Vagina (tissue), 2 donors: ENCODE results near the gene PRR5. TPM values are rescaled to one million over a fixed set of nuclear protein-coding genes. Genes with fewer than 3 reads are reported as not detected.

ENCODE experiments used
- DNase-seq, 2 donors: peaks; one replicate each; pipeline ENCODE4 v3.0.0-alpha.2; 2017; ENCODE audit errors: extremely low spot score in 2 of 2
- H3K27ac ChIP-seq: fragments of 200-600 bp; sonication (generic); one replicate; pipeline ENCODE4 v1.5.1; 2019
- H3K27me3 ChIP-seq: fragments of 200-600 bp; sonication (generic); one replicate; pipeline ENCODE4 v1.5.1; 2019
- H3K36me3 ChIP-seq, 2 donors: fragments of 200-600 bp; sonication (generic); one replicate each; pipeline ENCODE4 v1.5.1; 2017 to 2019
- H3K4me1 ChIP-seq: fragments of 200-600 bp; sonication (generic); one replicate; pipeline ENCODE4 v1.5.1; 2019
- H3K4me3 ChIP-seq, 2 donors: fragments of 200-600 bp; sonication (generic); 1 replicate in 1 of 2; 2 replicates in 1 of 2; pipeline ENCODE4 v1.5.1; 2016 to 2019
- H3K9me3 ChIP-seq: fragments of 200-600 bp; sonication (generic); one replicate; pipeline ENCODE4 v1.5.1; 2019
- POLR2A ChIP-seq, 2 donors: fragments of 450-650 bp; IDR thresholded peaks; one replicate each; pipeline ENCODE4 v1.6.1; 2017; ENCODE audit warnings: antibody characterized with exemption in 2 of 2, mild to moderate bottlenecking in 2 of 2, moderate library complexity in 2 of 2
- POLR2AphosphoS5 ChIP-seq, 2 donors: sonication (generic); formaldehyde crosslinking; IDR thresholded peaks; one replicate each; pipeline ENCODE4 v1.9.0; 2017; ENCODE audit warnings: antibody characterized with exemption in 2 of 2, mild to moderate bottlenecking in 2 of 2, low read depth in 1 of 2; ENCODE audit not compliant: insufficient read depth in 1 of 2
- intact Hi-C: fragments of 100-400 bp; cut with DNase I; formaldehyde crosslinking; loops from one replicate; pipeline ENCODE4 v1.15.1; 2023
- total RNA-seq: library from RNA; depleted of rRNA; stranded (reverse); fragments of >200 nt; gene quantifications from one replicate; pipeline ENCODE4 v1.2.3, GENCODE V29; 2016
- TF ChIP-seq, protein P1 (sequence below), 3 experiments: fragments of 450-650 bp in 2 of 3; fragments of 200-600 bp in 1 of 3; sonication (generic) in 1 of 3; IDR thresholded peaks; one replicate each; pipeline ENCODE4 v1.5.1; 2017 to 2019; ENCODE audit warnings: antibody characterized with exemption in 3 of 3, mild to moderate bottlenecking in 2 of 3, moderate library complexity in 2 of 3

Gene PRR5
- total RNA-seq, 1 donor from 2014 or later, result 36.8 TPM

DNA sequence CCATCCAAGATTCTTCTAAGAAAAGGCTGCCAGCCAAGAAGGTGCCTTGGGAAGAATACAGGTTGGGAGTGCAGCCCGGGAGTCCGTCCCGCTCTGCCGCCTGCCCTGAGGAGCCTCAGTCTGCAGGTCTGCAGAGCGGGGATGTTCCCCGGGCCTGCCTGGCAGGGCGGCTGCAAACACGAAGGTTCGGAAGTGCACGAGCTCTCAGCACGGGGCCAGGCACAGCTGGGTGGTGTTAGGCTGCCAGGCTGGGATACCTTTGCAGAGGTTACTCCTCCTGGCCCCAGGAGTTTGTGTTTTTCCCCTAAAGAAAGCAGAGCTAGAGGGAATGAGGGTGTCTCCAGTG lies 9.4 kb upstream of the PRR5 start:
- H3K36me3 ChIP-seq, result no peaks in the 10 kb centered on the region
- DNase-seq, result no peak
- no peaks in the 10 kb centered on the region for H3K27me3 ChIP-seq
- no peak overlapping the region for H3K4me3 ChIP-seq
- H3K9me3 ChIP-seq, result no peaks in the 10 kb centered on the region
- H3K4me1 ChIP-seq, result peaks cover 12% of the 10 kb centered on the region
- TF ChIP-seq POLR2A (IDR thresholded peaks at IDR 0.05), result no peak
- TF ChIP-seq POLR2AphosphoS5 (IDR thresholded peaks at IDR 0.05; ENCODE audit: insufficient read depth in 1 of 2, low read depth in 1 of 2), result no peak
- TF ChIP-seq, protein P1, sequence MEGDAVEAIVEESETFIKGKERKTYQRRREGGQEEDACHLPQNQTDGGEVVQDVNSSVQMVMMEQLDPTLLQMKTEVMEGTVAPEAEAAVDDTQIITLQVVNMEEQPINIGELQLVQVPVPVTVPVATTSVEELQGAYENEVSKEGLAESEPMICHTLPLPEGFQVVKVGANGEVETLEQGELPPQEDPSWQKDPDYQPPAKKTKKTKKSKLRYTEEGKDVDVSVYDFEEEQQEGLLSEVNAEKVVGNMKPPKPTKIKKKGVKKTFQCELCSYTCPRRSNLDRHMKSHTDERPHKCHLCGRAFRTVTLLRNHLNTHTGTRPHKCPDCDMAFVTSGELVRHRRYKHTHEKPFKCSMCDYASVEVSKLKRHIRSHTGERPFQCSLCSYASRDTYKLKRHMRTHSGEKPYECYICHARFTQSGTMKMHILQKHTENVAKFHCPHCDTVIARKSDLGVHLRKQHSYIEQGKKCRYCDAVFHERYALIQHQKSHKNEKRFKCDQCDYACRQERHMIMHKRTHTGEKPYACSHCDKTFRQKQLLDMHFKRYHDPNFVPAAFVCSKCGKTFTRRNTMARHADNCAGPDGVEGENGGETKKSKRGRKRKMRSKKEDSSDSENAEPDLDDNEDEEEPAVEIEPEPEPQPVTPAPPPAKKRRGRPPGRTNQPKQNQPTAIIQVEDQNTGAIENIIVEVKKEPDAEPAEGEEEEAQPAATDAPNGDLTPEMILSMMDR (IDR thresholded peaks at IDR 0.05), result no peak
- intact Hi-C loops, result no loop called here
- no peak overlapping the region for H3K27ac ChIP-seq

- Histone ChIP-seq H3K27me3 (no peaks in the 10 kb centered on the region), H3K27ac (no peak overlapping the region), H3K36me3 (no peaks in the 10 kb centered on the region), H3K4me3 (no peak overlapping the region), H3K4me1 (peaks cover 18% of the 10 kb centered on the region), H3K9me3 (no peaks in the 10 kb centered on the region)
- DNase-seq, result no peak
- intact Hi-C loops, result no loop called here
- TF ChIP-seq POLR2AphosphoS5 (IDR thresholded peaks at IDR 0.05; ENCODE audit: insufficient read depth in 1 of 2, low read depth in 1 of 2), result no peak
- TF ChIP-seq POLR2A (IDR thresholded peaks at IDR 0.05), result no peak
- TF ChIP-seq, protein P1 (IDR thresholded peaks at IDR 0.05), result no peak
Observed at GRCh38 chr22:44693145-44693544, 8.9 kb upstream of the PRR5 start.

GRCh38 chr22:44693756-44694155 lies 8.2 kb upstream of the PRR5 start:
- no peak overlapping the region for H3K27ac ChIP-seq
- DNase-seq, result no peak
- intact Hi-C loops, result no loop called here
- TF ChIP-seq POLR2AphosphoS5 (IDR thresholded peaks at IDR 0.05; ENCODE audit: insufficient read depth in 1 of 2, low read depth in 1 of 2), result no peak
- TF ChIP-seq POLR2A (IDR thresholded peaks at IDR 0.05), result no peak
- TF ChIP-seq, protein P1 (IDR thresholded peaks at IDR 0.05), result no peak
- no peaks in the 10 kb centered on the region for H3K27me3 ChIP-seq
- H3K36me3 ChIP-seq, result no peaks in the 10 kb centered on the region
- no peaks in the 10 kb centered on the region for H3K9me3 ChIP-seq
- no peak overlapping the region for H3K4me3 ChIP-seq
- peaks cover 24% of the 10 kb centered on the region for H3K4me1 ChIP-seq

DNA sequence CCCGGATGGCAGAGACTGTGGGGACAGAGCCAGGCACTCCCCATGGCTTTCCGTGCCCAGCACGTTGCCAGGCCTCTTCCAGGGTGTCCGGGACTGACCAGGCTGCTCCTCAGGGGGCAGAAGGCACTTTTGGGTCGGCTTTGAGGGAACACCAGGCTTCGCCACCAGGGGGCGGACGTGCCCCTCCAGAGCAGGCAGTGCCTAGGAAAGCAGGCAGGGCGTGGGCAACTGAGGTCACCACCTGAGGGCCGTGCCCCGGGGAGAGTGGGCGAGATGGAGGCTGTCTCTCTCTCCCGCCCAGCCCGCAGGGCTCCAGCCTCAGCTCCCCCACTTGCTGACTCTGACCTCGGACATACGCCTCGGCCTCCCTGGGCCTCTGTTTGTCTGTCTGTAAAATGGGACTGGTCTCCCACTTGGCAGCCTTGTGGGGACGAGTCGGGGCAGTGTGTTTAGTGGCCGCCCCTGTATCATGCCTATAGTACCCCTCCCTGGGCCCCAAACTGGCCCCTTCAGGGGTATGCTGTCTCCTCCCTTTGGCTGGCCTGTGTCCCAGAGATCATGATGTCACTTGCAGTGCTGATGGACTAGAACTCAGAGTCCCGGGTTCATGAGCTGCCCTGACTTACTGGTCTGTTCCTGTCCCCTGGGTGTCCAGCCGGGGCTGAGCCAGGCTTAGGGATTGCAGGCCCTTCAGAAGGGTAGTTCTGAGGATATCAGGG lies 4.4 kb upstream of the PRR5 start:
- no peak for TF ChIP-seq POLR2A (IDR thresholded peaks at IDR 0.05)
- TF ChIP-seq, protein P1 (IDR thresholded peaks at IDR 0.05), result peak; percentile 88 to 92 (median 92)
- TF ChIP-seq POLR2AphosphoS5 (IDR thresholded peaks at IDR 0.05; ENCODE audit: insufficient read depth in 1 of 2, low read depth in 1 of 2), result peak in 1 of 2 donors; percentile 45
- H3K4me3 ChIP-seq, result no peak overlapping the region
- no peaks in the 10 kb centered on the region for H3K9me3 ChIP-seq
- no peak for DNase-seq
- intact Hi-C loops, result loop anchor here (5.0 kb wide), 1 partner anchor 35 kb away; no protein-coding TSS in a partner anchor
- H3K27me3 ChIP-seq, result no peaks in the 10 kb centered on the region
- no peaks in the 10 kb centered on the region for H3K36me3 ChIP-seq
- peaks cover 49% of the 10 kb centered on the region for H3K4me1 ChIP-seq
- peak overlapping the region; percentile 95 for H3K27ac ChIP-seq
